ENCODE measurements around the gene ROBO2.

The ROBO2 gene

GRCh38 chr3:77248420-77248819, 208.5 kb downstream of the ROBO2 start:
- in situ Hi-C loops (cut with MboI; ENCODE audit: low sequenced_read_pairs) = no loop called here

GRCh38 chr3:77251136-77251535, 211.2 kb downstream of the ROBO2 start:
- in situ Hi-C loops (cut with MboI; ENCODE audit: low sequenced_read_pairs) = no loop called here

- in situ Hi-C loops (cut with MboI; ENCODE audit: low sequenced_read_pairs) = no loop called here
Measured at GRCh38 chr3:77254967-77255831, 215.3 kb downstream of the ROBO2 start.

GRCh38 chr3:77256584-77257503, 216.9 kb downstream of the ROBO2 start:
- in situ Hi-C loops (cut with MboI; ENCODE audit: low sequenced_read_pairs) = no loop called here

DNA sequence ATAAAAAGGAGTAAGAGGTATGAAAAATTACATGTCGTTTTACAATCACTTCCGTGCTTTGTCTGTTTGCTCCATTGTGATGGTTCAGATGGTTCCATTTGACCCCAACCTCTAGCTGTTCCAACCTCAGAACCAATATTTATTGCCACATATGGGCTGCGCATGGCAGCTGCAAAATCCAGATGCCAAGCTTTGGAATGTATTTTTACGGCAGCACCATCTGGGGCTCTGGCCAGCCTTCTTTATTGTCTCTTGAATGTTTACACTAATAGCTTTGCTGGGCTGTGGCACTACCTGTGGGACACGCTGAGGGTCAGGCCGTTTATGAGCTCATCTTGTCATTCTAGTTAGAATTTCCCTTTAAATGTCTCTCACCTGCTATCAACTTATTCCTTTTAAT, 219.8 kb downstream of the ROBO2 start:
- in situ Hi-C loops (cut with MboI; ENCODE audit: low sequenced_read_pairs) = no loop called here

DNA sequence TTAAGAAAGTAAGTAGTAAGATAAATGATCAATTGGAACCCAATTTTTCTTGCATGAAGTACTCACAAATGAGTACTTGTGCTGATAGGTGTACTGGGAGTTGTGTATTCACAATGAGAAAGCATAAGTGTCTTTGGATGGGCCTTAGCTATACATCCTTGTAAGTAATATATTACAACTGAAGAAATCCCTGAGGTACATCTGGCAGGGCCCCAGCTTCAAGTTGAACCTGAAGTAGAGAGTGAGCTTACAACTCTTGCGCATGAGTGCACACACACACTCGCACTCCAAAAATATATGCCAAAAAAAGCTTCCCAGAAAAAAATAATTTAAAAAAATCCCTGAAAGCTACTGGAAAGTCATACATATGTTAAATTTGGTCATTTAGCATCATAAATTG, 222.5 kb downstream of the ROBO2 start:
- in situ Hi-C loops (cut with MboI; ENCODE audit: low sequenced_read_pairs) = no loop called here

- in situ Hi-C loops (cut with MboI; ENCODE audit: low sequenced_read_pairs) = no loop called here
Measured at GRCh38 chr3:77267589-77267988, 227.7 kb downstream of the ROBO2 start.

GRCh38 chr3:77271306-77271705, 231.4 kb downstream of the ROBO2 start:
- in situ Hi-C loops (cut with MboI; ENCODE audit: low sequenced_read_pairs) = no loop called here

DNA sequence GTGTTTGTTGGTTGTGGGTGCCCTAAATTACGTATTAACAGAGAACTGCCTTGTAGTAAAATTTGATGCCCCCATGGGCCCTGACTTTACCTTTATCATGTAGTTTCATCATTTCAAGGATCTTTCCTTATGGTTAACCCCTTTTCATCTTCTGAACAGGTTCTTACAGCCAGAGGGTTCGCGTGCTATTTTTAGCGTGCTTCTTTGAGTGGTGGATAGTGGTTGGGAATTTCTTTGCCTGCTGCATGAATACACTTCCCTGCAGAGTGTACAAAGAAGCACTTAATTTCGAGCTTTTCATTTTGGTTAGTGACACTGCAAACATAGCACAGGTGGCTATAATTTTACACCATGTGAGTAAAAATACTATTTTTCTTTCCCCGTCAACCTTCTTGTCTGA, 231.8 kb downstream of the ROBO2 start:
- in situ Hi-C loops (cut with MboI; ENCODE audit: low sequenced_read_pairs) = no loop called here

DNA sequence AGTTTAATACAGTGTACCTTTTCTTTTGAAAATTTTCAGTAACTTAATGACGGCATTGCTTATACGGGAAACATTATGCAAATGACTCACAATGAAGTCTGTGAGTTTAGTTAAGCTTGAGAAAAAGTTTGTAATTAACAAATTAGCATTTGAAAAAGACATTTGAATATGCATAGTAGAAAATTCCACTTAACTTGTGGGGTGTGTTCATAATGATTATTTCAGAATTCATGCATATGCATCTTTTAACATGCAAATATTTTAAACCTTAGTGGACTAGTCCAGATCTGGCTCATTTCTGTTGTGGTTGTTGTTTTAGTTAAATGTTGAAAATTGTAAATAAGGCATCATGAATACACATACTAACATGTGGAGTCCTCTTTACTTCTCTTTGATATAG, 239.4 kb downstream of the ROBO2 start:
- in situ Hi-C loops (cut with MboI; ENCODE audit: low sequenced_read_pairs) = no loop called here

- in situ Hi-C loops (cut with MboI; ENCODE audit: low sequenced_read_pairs) = no loop called here
Measured at GRCh38 chr3:77281721-77282120, 241.8 kb downstream of the ROBO2 start.

- in situ Hi-C loops (cut with MboI; ENCODE audit: low sequenced_read_pairs) = no loop called here
Measured at GRCh38 chr3:77283108-77283507, 243.2 kb downstream of the ROBO2 start.

GRCh38 chr3:77288348-77288747, 248.4 kb downstream of the ROBO2 start:
- in situ Hi-C loops (cut with MboI; ENCODE audit: low sequenced_read_pairs) = no loop called here

- in situ Hi-C loops (cut with MboI; ENCODE audit: low sequenced_read_pairs) = no loop called here
Measured at GRCh38 chr3:77296527-77296926, 256.6 kb downstream of the ROBO2 start.

- in situ Hi-C loops (cut with MboI; ENCODE audit: low sequenced_read_pairs) = no loop called here
Measured at GRCh38 chr3:77298417-77298816, 258.5 kb downstream of the ROBO2 start.

- in situ Hi-C loops (cut with MboI; ENCODE audit: low sequenced_read_pairs) = no loop called here
Measured at GRCh38 chr3:77303955-77304699, 264.2 kb downstream of the ROBO2 start.

GRCh38 chr3:77304700-77305021, 264.8 kb downstream of the ROBO2 start:
- in situ Hi-C loops (cut with MboI; ENCODE audit: low sequenced_read_pairs) = no loop called here

DNA sequence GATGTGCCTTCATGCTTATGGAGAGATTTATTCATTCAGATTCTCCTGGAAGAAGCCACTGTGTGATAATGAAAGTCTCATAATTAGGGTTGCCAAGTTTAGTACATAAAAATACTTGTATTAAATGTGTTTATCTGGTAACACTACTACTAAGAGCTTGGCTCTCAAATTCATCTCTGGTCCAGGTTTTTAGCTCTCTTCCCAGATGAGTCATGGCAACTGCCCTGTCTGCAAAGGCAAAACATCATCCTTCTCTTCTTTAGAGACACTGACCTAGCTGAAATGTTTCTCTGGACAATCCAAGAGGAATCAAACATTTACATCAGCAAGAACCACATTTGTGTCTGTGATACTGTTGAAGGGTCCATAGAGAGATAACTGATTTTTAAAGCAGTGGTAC, 269.6 kb downstream of the ROBO2 start:
- in situ Hi-C loops (cut with MboI; ENCODE audit: low sequenced_read_pairs) = no loop called here

GRCh38 chr3:77313843-77314242, 273.9 kb downstream of the ROBO2 start:
- in situ Hi-C loops (cut with MboI; ENCODE audit: low sequenced_read_pairs) = no loop called here

DNA sequence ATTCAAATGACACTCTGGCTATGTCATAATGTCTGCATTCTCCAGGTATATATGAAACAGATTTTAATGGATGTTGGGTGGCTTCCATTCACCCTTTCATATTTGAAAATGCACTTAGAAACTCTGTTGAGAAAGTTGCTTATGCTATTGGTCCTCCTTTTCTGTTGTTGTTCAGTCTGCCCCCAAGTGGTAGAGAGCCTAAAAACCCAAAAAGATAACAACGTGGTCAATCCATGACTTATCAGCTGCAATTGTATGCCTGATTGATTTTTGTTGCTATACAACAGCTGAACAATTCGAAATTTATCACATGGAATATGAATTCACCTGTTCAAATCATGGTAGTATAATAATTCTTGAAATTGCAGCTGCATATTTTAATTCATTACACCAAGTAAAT, 279.8 kb downstream of the ROBO2 start:
- in situ Hi-C loops (cut with MboI; ENCODE audit: low sequenced_read_pairs) = no loop called here

GRCh38 chr3:77320514-77320913, 280.6 kb downstream of the ROBO2 start:
- in situ Hi-C loops (cut with MboI; ENCODE audit: low sequenced_read_pairs) = no loop called here

All from HL-60/S4 treated with retinoic acid at 250 ng/mL for 4 days and 3 days (cell line).